ENCODE measurements around the gene ZNF740. TPM values are rescaled to one million over a fixed set of nuclear protein-coding genes. Genes with fewer than 3 reads are reported as not detected.

The ZNF740 gene, protein sequence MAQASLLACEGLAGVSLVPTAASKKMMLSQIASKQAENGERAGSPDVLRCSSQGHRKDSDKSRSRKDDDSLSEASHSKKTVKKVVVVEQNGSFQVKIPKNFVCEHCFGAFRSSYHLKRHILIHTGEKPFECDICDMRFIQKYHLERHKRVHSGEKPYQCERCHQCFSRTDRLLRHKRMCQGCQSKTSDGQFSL
- total RNA-seq (2022; extraction: Qiagen RNA extraction; ENCODE audit: low read depth), result 14.0 to 18.9 TPM (median 16.7 TPM) in 5 replicates

DNA sequence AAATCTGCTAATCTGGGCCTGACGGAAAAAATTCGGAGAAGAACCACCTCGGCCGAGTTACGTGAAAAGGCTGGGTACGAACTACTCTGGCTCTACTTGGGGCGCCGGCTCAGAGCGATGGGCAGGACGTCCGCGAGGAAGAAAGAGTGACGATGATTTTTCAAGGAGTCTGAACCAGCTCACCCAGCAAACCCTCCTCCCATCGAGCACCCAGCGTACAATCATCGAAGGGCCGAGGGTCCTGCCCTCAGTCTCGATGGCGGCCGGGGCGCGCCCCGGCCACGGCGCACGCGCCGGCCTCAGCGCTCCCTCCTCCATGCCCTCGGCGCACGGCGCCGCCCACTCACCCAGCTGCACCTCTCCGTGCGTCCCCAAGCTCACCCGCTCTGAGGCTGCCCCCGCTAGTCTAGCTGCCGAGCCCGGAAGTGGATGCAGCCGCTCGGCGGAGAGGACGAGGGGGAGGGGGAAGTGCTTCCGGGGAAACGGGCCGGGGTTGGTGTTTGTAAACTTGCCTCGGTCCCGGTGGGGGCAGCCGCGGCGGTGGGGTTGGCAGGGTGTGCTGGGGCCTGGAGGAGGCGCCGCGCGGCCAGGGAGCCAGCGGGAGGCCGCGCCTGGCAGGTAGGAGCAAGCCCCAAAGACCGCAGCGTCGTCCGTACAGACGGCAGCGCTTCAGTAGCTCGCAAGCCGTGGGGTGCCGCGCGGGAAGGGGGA, at the start of gene ZNF740, which contains the start of gene CSAD:
Gene ZNF740, plus strand, starts transcription at position 503 of the 711 bp plus-strand sequence. CDS start 1,262 bp downstream, outside the sequence.
Gene CSAD, minus strand, starts transcription at position 706 of the 711 bp plus-strand sequence. CDS start 7,455 bp downstream, outside the sequence.

DNA sequence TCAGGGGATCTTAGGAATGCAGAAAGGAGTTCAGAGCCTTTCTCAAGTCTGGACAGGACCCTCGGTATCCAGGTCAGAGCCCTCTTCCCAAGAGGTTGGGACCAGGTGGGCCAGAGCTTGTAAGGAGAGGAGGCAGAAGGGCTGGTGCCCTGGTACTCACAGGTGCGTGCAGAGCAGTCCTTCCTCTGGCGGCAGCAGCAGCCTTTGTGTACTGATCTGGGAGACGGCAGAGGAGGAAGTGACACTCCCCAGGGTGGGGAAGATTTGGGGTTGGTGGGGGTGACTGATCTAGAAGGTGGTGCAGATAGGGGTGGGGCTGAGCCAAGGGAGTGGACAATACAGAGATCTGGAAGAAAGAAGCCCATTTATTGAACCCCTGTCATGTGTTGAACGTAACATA, 26.5 kb downstream of the ZNF740 start, which contains the start of gene ITGB7:
Gene ITGB7, minus strand, starts transcription at position 210 of the 400 bp plus-strand sequence. CDS start 6,808 bp downstream, outside the sequence.

DNA sequence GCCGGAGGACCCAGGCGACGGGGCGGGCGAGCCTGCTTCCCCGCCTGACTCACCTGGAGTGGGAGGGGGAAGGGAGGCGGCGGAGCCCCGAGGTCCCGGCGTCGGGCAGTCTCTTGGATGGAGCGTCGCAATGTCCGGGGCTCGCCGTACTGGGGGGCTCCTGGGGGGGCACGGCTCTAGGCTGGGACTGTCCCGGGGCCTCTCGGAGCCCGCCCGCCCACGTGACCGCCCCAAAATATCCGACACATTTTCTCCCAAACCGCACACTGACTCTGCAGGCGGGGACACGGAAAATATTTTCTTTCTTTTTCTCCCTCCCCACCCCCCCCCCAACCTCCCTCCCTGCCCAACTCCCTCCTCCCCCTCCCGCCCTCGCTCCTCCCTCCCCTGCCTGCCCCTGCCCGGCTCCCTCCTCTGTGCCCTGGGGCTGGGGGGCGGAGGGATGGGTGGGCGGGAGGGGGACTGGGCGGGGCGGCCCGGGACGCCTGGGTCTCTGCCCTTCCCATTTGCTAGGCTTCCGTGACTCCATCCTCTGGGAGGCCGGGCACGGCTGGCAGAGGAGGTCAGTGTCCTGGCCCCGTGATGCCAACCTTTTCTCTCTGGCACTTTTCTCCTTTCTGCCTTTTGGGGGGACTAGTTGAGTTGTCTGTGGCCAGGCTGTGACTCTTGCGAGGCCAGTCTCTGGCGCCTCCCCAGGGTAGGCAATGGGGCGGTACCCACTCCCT, 51.6 kb downstream of the ZNF740 start, which contains the start of gene RARG:
Gene RARG, minus strand, starts transcription at position 289 of the 725 bp plus-strand sequence. CDS start 4,664 bp downstream, outside the sequence.

Other genes starting within 250 kb of the ZNF740 start
- gene KRT18, start 231.6 kb upstream of the ZNF740 start, total RNA-seq (2022; extraction: Qiagen RNA extraction; ENCODE audit: low read depth), result 2,005 to 2,508 TPM (median 2,382 TPM) in 5 replicates
- 250 to 434 TPM (median 269 TPM) in 5 replicates for gene EIF4B, start 174.3 kb upstream of the ZNF740 start, total RNA-seq (2022; extraction: Qiagen RNA extraction; ENCODE audit: low read depth)
- gene TNS2, start 130.7 kb upstream of the ZNF740 start, total RNA-seq (2022; extraction: Qiagen RNA extraction; ENCODE audit: low read depth), result 10.0 to 20.4 TPM (median 17.8 TPM) in 5 replicates
- 32.4 to 37.0 TPM (median 36.1 TPM) in 5 replicates for gene SPRYD3, start 101.3 kb upstream of the ZNF740 start, total RNA-seq (2022; extraction: Qiagen RNA extraction; ENCODE audit: low read depth)
- 148 to 244 TPM (median 232 TPM) in 5 replicates for gene IGFBP6, start 83.1 kb upstream of the ZNF740 start, total RNA-seq (2022; extraction: Qiagen RNA extraction; ENCODE audit: low read depth)
- 0.15 to 0.29 TPM (median 0.23 TPM) in 5 replicates for gene SOAT2, start 77.2 kb upstream of the ZNF740 start, total RNA-seq (2022; extraction: Qiagen RNA extraction; ENCODE audit: low read depth)
- gene CSAD, start 203 bp downstream of the ZNF740 start, total RNA-seq (2022; extraction: Qiagen RNA extraction; ENCODE audit: low read depth), result 4.7 to 6.9 TPM (median 5.4 TPM) in 5 replicates
- gene ITGB7, start 26.5 kb downstream of the ZNF740 start, total RNA-seq (2022; extraction: Qiagen RNA extraction; ENCODE audit: low read depth), result 0.23 to 0.59 TPM (median 0.45 TPM) in 5 replicates
- gene RARG, start 51.5 kb downstream of the ZNF740 start, total RNA-seq (2022; extraction: Qiagen RNA extraction; ENCODE audit: low read depth), result 22.0 to 29.7 TPM (median 26.0 TPM) in 5 replicates
- gene ESPL1, start 87.6 kb downstream of the ZNF740 start, total RNA-seq (2022; extraction: Qiagen RNA extraction; ENCODE audit: low read depth), result 15.6 to 22.5 TPM (median 18.2 TPM) in 5 replicates
- gene PFDN5, start 114.8 kb downstream of the ZNF740 start, total RNA-seq (2022; extraction: Qiagen RNA extraction; ENCODE audit: low read depth), result 469 to 596 TPM (median 550 TPM) in 5 replicates
- gene MYG1, start 119.0 kb downstream of the ZNF740 start, total RNA-seq (2022; extraction: Qiagen RNA extraction; ENCODE audit: low read depth), result 74.9 to 114 TPM (median 93.0 TPM) in 5 replicates
- 73.4 to 84.3 TPM (median 77.9 TPM) in 5 replicates for gene AAAS, start 140.9 kb downstream of the ZNF740 start, total RNA-seq (2022; extraction: Qiagen RNA extraction; ENCODE audit: low read depth)
- not detected in 5 replicates for gene SP7, start 155.6 kb downstream of the ZNF740 start, total RNA-seq (2022; extraction: Qiagen RNA extraction; ENCODE audit: low read depth)
- 16.0 to 26.2 TPM (median 24.0 TPM) in 5 replicates for gene SP1, start 199.5 kb downstream of the ZNF740 start, total RNA-seq (2022; extraction: Qiagen RNA extraction; ENCODE audit: low read depth)
- gene AMHR2, start 243.1 kb downstream of the ZNF740 start, total RNA-seq (2022; extraction: Qiagen RNA extraction; ENCODE audit: low read depth), result 1.1 to 2.8 TPM (median 1.6 TPM) in 5 replicates